DMS 273 (cell line): ENCODE data around the gene PDE4D.

Experiments
- DNase-seq: peaks from one replicate; lab custom pipeline; 2025; ENCODE audit not compliant: unreplicated experiment; lab: John Stamatoyannopoulos, UW

PDE4D gene

GRCh38 chr5:59661954-59662615 lies 231.4 kb downstream of the PDE4D start:
- DNase-seq, result peak; percentile 74

DNA sequence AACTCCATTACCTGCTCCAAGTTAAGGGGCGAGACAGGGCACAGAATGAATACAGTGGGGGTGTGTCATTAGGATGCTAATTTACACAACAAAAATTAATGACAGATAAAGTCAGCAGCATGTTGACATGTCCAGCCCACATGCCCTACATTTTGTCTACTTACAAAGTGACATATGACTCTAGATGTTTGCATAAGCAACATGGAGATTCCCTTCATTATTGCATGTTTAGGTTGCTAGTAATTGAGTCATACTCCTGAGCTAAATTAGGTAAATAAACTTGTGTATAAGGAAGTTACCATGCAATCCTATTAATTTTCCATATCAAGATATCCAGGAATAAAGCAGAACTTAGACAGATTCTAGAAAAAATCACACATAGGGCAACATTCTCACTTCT lies 232.2 kb downstream of the PDE4D start:
- peak; percentile 7 for DNase-seq

- peak; percentile 58 for DNase-seq
These were observed 232.8 kb downstream of the PDE4D start for GRCh38 chr5:59660737-59661136.

- DNase-seq, result no peak
These were observed 236.9 kb downstream of the PDE4D start for GRCh38 chr5:59656351-59657254.

- DNase-seq, result no peak
These were observed 237.7 kb downstream of the PDE4D start for GRCh38 chr5:59655693-59656309.

- no peak for DNase-seq
These were observed 238.8 kb downstream of the PDE4D start for GRCh38 chr5:59654691-59655090.

DNA sequence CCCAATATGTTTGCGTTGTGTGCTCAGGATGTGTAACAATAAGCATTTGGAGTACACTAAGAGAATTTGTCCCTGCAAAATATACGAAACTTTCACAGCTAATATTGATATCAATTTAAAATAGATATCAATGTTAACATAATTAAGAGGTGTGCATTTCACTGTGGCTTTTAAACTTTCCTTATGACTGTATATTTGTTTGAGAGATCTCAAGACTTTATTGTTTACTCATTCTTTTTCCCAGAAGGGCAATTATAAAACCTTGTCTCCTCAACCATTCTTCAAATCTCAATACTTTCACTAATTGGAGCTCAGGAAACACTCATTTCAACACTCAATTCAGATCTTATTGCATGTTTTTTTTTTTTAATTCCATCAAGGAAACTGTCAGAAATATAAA lies 241.1 kb downstream of the PDE4D start:
- no peak for DNase-seq

- DNase-seq, result no peak
These were observed 244.3 kb downstream of the PDE4D start for GRCh38 chr5:59648949-59649921.

DNA sequence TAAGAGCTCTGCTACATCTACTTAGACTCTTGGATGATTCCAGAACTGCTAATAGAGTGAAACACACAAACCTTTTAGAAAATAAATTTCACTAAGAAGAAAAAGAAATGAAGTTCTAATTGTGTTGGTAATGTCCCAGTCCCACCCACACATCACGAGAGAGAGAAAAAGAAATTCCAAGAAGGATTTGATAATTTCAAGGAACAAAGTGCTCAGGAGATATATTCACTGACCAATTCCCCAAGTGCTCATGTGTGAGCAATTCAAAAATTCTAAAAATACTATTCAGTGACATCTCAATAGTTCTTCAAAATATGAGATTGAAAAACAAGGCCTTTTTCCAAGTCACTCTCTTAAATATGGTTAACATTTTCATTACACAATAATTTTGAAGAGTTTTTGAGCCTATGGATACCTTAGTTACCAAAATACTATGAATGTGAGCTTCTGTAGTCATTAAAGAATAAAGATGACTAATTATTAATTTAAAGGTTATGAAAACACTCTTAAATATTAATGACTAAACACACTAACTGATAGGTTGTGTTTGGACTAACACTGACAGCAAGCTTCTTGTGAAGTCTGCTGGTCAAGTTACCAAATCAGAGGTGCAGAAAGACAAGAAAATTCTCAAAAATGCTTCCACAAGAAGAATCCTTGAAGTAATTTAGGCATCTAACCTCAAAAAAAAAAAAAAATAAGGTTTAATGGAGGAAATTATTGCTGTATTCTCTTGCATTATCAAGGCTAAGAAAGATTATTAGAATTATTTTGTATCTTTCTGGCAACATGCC lies 245.3 kb downstream of the PDE4D start:
- no peak for DNase-seq

- DNase-seq, result no peak
These were observed 248.1 kb downstream of the PDE4D start for GRCh38 chr5:59645380-59645779.

DNA sequence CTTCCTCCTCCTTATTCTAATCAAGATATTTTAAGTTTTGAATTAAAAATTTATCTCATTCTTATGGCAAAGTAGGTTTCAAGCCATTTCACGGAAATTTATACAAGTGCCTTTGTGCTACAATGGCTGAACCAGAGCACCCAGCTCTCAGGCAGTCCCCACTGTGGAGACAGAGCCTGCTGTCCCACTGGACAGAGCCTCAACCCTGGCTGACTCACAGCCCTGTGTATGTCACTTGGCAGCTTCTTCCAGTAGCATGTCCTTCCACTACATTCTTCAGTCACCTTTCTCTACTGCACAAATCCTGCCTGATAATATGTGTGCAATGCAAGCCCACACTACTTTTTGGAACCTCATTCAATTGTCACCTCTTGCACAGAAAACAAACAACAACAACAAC lies 253.1 kb downstream of the PDE4D start:
- no peak for DNase-seq

DNA sequence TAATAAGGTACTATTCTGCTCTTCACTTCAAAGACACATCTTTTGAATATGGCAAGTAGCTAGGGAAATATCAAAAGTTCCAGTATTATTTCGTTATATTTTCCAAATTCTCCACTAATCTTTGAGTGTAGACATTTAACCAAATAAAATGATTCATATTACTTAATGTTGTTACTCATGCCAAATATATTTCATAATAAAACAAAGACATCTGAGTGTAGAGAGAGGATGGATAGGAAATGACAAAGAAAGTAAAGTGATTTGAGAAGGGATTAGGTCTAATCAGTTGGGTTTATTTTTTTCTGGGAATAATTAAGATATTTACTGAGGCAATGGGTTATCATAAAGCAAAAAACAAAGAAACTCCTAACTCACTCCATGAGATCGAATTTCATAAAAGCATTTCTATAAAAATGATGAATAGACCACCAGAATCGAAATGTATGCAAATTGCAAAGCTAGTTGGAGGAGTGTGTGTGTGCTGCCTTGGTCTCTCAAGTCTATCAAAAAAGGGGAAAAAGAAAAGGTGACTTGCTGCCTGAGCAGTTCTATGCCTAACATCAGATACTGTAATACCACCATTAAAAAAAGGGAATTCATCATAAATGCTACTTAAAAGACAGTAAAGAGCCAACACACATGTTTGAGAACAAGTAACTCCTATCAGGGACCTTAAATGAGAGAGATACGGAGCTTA lies 255.5 kb downstream of the PDE4D start:
- DNase-seq, result no peak

- DNase-seq, result no peak
These were observed 264.0 kb downstream of the PDE4D start for GRCh38 chr5:59629561-59629960.

- DNase-seq, result no peak
These were observed 265.3 kb downstream of the PDE4D start for GRCh38 chr5:59628062-59628828.

DNA sequence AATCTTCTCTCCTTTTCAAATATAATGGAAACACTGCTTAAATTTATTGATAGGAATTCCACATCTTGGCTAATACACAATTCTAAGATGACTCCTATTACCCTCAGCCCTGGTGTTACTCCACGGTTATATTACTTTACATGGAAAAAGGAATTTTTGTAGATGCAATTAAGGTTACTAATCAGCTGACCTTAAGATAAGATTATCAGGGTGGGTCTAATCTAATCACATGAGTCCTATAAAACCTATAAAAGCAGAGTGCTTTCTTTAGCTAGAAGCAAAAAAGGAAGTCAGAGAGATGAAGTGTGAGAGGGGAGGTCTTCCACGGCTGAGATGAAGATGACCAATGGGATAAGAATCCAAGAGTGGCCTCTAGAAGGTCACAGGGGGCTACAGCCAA lies 268.6 kb downstream of the PDE4D start:
- no peak for DNase-seq

DNA sequence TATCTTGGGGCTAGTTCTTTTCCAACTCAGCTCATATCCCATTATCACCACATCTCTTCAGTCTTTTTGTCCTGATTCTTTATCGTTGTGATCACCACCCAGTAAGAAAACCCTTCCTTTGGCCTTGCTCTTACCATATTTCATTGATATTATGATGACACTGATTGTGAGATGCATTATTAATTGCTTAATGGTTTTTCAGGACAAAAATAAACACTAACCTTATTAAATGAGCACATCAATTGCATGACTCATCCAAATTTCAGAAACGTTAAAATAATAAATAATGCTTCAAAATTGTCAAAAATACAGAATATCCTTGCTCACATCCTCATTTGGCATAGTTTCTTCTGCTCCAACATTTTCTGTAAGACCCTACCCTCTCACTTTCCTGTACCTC lies 270.7 kb downstream of the PDE4D start:
- DNase-seq, result no peak

DNA sequence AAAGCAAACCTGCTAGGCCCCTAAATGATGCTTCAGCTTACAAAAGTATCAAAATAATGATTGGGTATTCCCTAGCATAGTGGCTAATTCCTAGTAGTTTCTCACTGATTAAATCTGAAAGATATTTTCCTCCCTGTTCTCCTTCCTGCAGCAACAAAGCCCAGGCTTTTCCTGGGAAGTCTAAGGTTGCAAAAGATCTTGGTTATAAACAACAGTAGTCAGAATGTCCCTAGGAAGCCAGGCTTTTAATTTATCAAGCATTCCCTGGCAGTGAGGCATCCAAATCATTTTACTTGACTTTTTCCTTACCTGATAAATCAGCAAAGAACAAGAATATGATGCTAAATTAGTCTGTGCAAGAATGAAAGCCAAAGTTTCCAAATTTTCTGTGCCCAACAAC lies 272.0 kb downstream of the PDE4D start:
- DNase-seq, result no peak

GRCh38 chr5:59620535-59621212 lies 272.9 kb downstream of the PDE4D start:
- DNase-seq, result no peak
